ENCODE results near the gene C6orf136. TPM values are rescaled to one million over a fixed set of nuclear protein-coding genes. Genes with fewer than 3 reads are reported as not detected.
A peak's percentile ranks its signal among the peaks of the same experiment; 100 is the strongest.

C6orf136 gene
- total and polyA plus RNA-seq, 5 donors, result 37.9 to 53.0 (median 46.3) TPM

GRCh38 chr6:30688569-30688968 is 41.6 kb downstream of the C6orf136 start:
- H3K9me3 ChIP-seq (ENCODE audit: control insufficient read depth, low read length), result no peaks in the 10 kb centered on the region
- WGBS, result 88% methylated on average over 9 of the region's 9 CpGs
- no peaks in the 10 kb centered on the region for H3K27me3 ChIP-seq (ENCODE audit: control insufficient read depth, insufficient read depth)
- ATAC-seq, result no peak
- H3K4me3 ChIP-seq (ENCODE audit: low read length), result no peak overlapping the region
- intact Hi-C loops (cut with DNase I), result no loop called here
- peak overlapping the region; percentile 99 for H3K27ac ChIP-seq (ENCODE audit: low read length)
- H3K4me1 ChIP-seq (ENCODE audit: control insufficient read depth, insufficient read depth, low read length), result peaks cover 5% of the 10 kb centered on the region
- DNase-seq, result peak in 2 of 3 donors; percentile 44 to 59

- peak in 2 of 3 donors; percentile 36 to 52 for DNase-seq
- no peaks in the 10 kb centered on the region for H3K9me3 ChIP-seq (ENCODE audit: control insufficient read depth, low read length)
- 86% methylated on average over 11 of the region's 11 CpGs for WGBS
- H3K4me3 ChIP-seq (ENCODE audit: low read length), result no peak overlapping the region
- no peak overlapping the region for H3K27ac ChIP-seq (ENCODE audit: low read length)
- H3K27me3 ChIP-seq (ENCODE audit: control insufficient read depth, insufficient read depth), result no peaks in the 10 kb centered on the region
- peaks cover 5% of the 10 kb centered on the region for H3K4me1 ChIP-seq (ENCODE audit: control insufficient read depth, insufficient read depth, low read length)
- ATAC-seq, result no peak
- intact Hi-C loops (cut with DNase I), result no loop called here
These were observed 42.3 kb downstream of the C6orf136 start for GRCh38 chr6:30689022-30689865.

GRCh38 chr6:30689985-30690384 is 43.1 kb downstream of the C6orf136 start:
- 28% methylated on average over 4 of the region's 4 CpGs for WGBS
- intact Hi-C loops (cut with DNase I), result no loop called here
- Histone ChIP-seq H3K27ac (ENCODE audit: low read length) (peak overlapping the region; percentile 93), H3K27me3 (ENCODE audit: control insufficient read depth, insufficient read depth) (no peaks in the 10 kb centered on the region), H3K9me3 (ENCODE audit: control insufficient read depth, low read length) (no peaks in the 10 kb centered on the region), H3K4me3 (ENCODE audit: low read length) (peak overlapping the region; percentile 74), H3K4me1 (ENCODE audit: control insufficient read depth, insufficient read depth, low read length) (peaks cover 5% of the 10 kb centered on the region)
- peak in 2 of 3 donors; percentile 47 to 58 for DNase-seq
- no peak for ATAC-seq

- H3K27ac ChIP-seq (ENCODE audit: low read length), result peak within 1 kb of the TSS; percentile 93
- peak within 1 kb of the TSS; percentile 74 for H3K4me3 ChIP-seq (ENCODE audit: low read length)
- intact Hi-C loops (cut with DNase I), result no loop called here
- DNase-seq, result peak; percentile 91 to 97 (median 96)
- peaks cover 3% of the 10 kb centered on the region for H3K4me1 ChIP-seq (ENCODE audit: control insufficient read depth, insufficient read depth, low read length)
- ATAC-seq, result peak; percentile 70 to 78
- under 1% methylated on average over 40 of the region's 40 CpGs for WGBS
- no peaks in the 10 kb centered on the region for H3K9me3 ChIP-seq (ENCODE audit: control insufficient read depth, low read length)
- H3K27me3 ChIP-seq (ENCODE audit: control insufficient read depth, insufficient read depth), result no peaks in the 10 kb centered on the region
These were observed 43.7 kb downstream of the C6orf136 start, which contains the start of gene NRM for GRCh38 chr6:30690403-30691207. TSS of gene NRM (minus strand) at chr6:30690984. CDS start at chr6:30690974, 10 bp downstream.

- peak overlapping the region; percentile 93 for H3K27ac ChIP-seq (ENCODE audit: low read length)
- H3K9me3 ChIP-seq (ENCODE audit: control insufficient read depth, low read length), result no peaks in the 10 kb centered on the region
- no peaks in the 10 kb centered on the region for H3K27me3 ChIP-seq (ENCODE audit: control insufficient read depth, insufficient read depth)
- WGBS, result 16% methylated on average over 8 of the region's 8 CpGs
- peak overlapping the region; percentile 74 for H3K4me3 ChIP-seq (ENCODE audit: low read length)
- intact Hi-C loops (cut with DNase I), result no loop called here
- DNase-seq (no peak), ATAC-seq (no peak)
- peaks cover 3% of the 10 kb centered on the region for H3K4me1 ChIP-seq (ENCODE audit: control insufficient read depth, insufficient read depth, low read length)
These were observed 44.4 kb downstream of the C6orf136 start for GRCh38 chr6:30691208-30691847.

GRCh38 chr6:30696432-30696831 is 49.5 kb downstream of the C6orf136 start:
- Histone ChIP-seq H3K4me3 (ENCODE audit: low read length) (no peak overlapping the region), H3K27ac (ENCODE audit: low read length) (no peak overlapping the region), H3K9me3 (ENCODE audit: control insufficient read depth, low read length) (no peaks in the 10 kb centered on the region), H3K27me3 (ENCODE audit: control insufficient read depth, insufficient read depth) (no peaks in the 10 kb centered on the region), H3K4me1 (ENCODE audit: control insufficient read depth, insufficient read depth, low read length) (no peaks in the 10 kb centered on the region)
- ATAC-seq, result no peak
- DNase-seq, result peak in 2 of 3 donors; percentile 20 to 32
- intact Hi-C loops (cut with DNase I), result no loop called here
- 95% methylated on average over 5 of the region's 5 CpGs for WGBS

GRCh38 chr6:30700340-30700739 is 53.4 kb downstream of the C6orf136 start:
- WGBS, result 54% methylated on average over 4 of the region's 4 CpGs
- Histone ChIP-seq H3K27ac (ENCODE audit: low read length) (no peak overlapping the region), H3K9me3 (ENCODE audit: control insufficient read depth, low read length) (no peaks in the 10 kb centered on the region), H3K4me1 (ENCODE audit: control insufficient read depth, insufficient read depth, low read length) (no peaks in the 10 kb centered on the region), H3K27me3 (ENCODE audit: control insufficient read depth, insufficient read depth) (no peaks in the 10 kb centered on the region), H3K4me3 (ENCODE audit: low read length) (no peak overlapping the region)
- DNase-seq, result peak in 2 of 3 donors; percentile 60 to 65
- intact Hi-C loops (cut with DNase I), result no loop called here
- peak; percentile 65 to 79 for ATAC-seq

Other genes with a start within 250 kb of the C6orf136 start
- gene HLA-E, start 157.6 kb upstream of the C6orf136 start, total RNA-seq, result 100 to 1,000 TPM; 180 to 230 (median 214) TPM
- 227 TPM for gene HLA-E, start 157.6 kb upstream of the C6orf136 start, polyA plus RNA-seq
- 10 to 100 TPM; 22.7 to 33.7 (median 24.8) TPM for gene GNL1, start 90.6 kb upstream of the C6orf136 start, total RNA-seq
- gene GNL1, start 90.6 kb upstream of the C6orf136 start, polyA plus RNA-seq, result 24.2 TPM
- gene PRR3, start 89.8 kb upstream of the C6orf136 start, total RNA-seq, result 1 to 10 TPM; 4.4 to 5.7 (median 4.9) TPM
- 4.2 TPM for gene PRR3, start 89.8 kb upstream of the C6orf136 start, polyA plus RNA-seq
- 10 to 100 TPM; 36.7 to 40.7 (median 39.2) TPM for gene ABCF1, start 75.7 kb upstream of the C6orf136 start, total RNA-seq
- gene ABCF1, start 75.7 kb upstream of the C6orf136 start, polyA plus RNA-seq, result 26.8 TPM
- 10 to 100 TPM; 36.5 to 46.6 (median 43.4) TPM for gene PPP1R10, start 29.9 kb upstream of the C6orf136 start, total RNA-seq
- gene PPP1R10, start 29.9 kb upstream of the C6orf136 start, polyA plus RNA-seq, result 16.0 TPM
- 10 to 100 TPM; 60.2 to 77.5 (median 72.0) TPM for gene MRPS18B, start 29.3 kb upstream of the C6orf136 start, total RNA-seq
- gene MRPS18B, start 29.3 kb upstream of the C6orf136 start, polyA plus RNA-seq, result 97.6 TPM
- gene ATAT1, start 20.3 kb upstream of the C6orf136 start, total RNA-seq, result 1 to 10 TPM; 2.6 to 3.5 (median 3.2) TPM
- gene ATAT1, start 20.3 kb upstream of the C6orf136 start, polyA plus RNA-seq, result 2.8 TPM
- gene DHX16, start 25.9 kb downstream of the C6orf136 start, total RNA-seq, result 10 to 100 TPM; 18.2 to 23.4 (median 20.4) TPM
- gene DHX16, start 25.9 kb downstream of the C6orf136 start, polyA plus RNA-seq, result 17.0 TPM
- gene PPP1R18, start 39.5 kb downstream of the C6orf136 start, total RNA-seq, result 10 to 100 TPM; 21.8 to 33.9 (median 23.5) TPM
- gene PPP1R18, start 39.5 kb downstream of the C6orf136 start, polyA plus RNA-seq, result 23.1 TPM
- 1 to 10 TPM; 2.5 to 5.8 (median 5.0) TPM for gene NRM, start 43.9 kb downstream of the C6orf136 start, total RNA-seq
- 5.3 TPM for gene NRM, start 43.9 kb downstream of the C6orf136 start, polyA plus RNA-seq
- 10 to 100 TPM; 20.7 to 26.6 (median 24.2) TPM for gene MDC1, start 70.1 kb downstream of the C6orf136 start, total RNA-seq
- gene MDC1, start 70.1 kb downstream of the C6orf136 start, polyA plus RNA-seq, result 11.1 TPM
- 100 to 1,000 TPM; 130 to 250 (median 200) TPM for gene TUBB, start 73.2 kb downstream of the C6orf136 start, total RNA-seq
- 170 TPM for gene TUBB, start 73.2 kb downstream of the C6orf136 start, polyA plus RNA-seq
- gene FLOT1, start 95.6 kb downstream of the C6orf136 start, total RNA-seq, result 100 to 1,000 TPM; 180 to 208 (median 199) TPM
- gene FLOT1, start 95.6 kb downstream of the C6orf136 start, polyA plus RNA-seq, result 264 TPM
- gene IER3, start 97.4 kb downstream of the C6orf136 start, total RNA-seq, result 10 to 100 TPM; 22.4 to 60.2 (median 34.1) TPM
- 63.6 TPM for gene IER3, start 97.4 kb downstream of the C6orf136 start, polyA plus RNA-seq
- gene DDR1, start 237.4 kb downstream of the C6orf136 start, total RNA-seq, result 100 to 1,000 TPM in 2 of 4 donors, 10 to 100 TPM in 2; 96.2 to 120 (median 100) TPM
- gene DDR1, start 237.4 kb downstream of the C6orf136 start, polyA plus RNA-seq, result 46.9 TPM

All from right cardiac atrium (tissue), 5 donors.